ENCODE results near the gene CRIM1.

- TF ChIP-seq CTCF (conservative IDR thresholded peaks at IDR 0.05) = no peak
- TF ChIP-seq EZH2 (IDR thresholded peaks at IDR 0.05; ENCODE audit: low read depth) = no peak
Observed at GRCh38 chr2:36360834-36361233, 5.3 kb downstream of the CRIM1 start.

Data from PC-9 (cell line).